Measurements from ENCODE around the gene TANC2. TPM values are rescaled to one million over a fixed set of nuclear protein-coding genes. Genes with fewer than 3 reads are reported as not detected.
A peak's percentile ranks its signal among the peaks of the same experiment; 100 is the strongest.

TANC2 gene
- total and polyA plus RNA-seq, 2 experiments from 2014 or later, result 13.7 to 16.1 TPM

DNA sequence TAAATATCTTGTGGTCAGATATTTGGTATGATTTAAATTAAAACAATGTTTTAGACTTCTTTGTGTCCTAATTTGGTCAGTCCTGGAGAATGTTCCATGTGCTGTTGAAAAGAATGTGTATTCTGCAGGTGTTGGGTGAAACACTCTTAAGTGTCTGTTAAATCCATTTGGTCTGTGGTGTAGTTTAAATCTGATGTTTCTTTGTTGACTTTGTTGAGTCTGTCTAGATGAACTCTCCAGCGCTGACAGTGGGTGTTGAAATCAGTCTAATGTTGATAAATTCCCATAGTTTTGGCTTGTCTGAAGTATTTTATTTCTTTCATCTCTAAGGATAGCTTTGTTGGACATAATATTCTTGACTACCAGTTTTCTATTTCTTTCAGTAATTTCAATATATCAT is 18.8 kb downstream of the TANC2 start:
- H3K9ac ChIP-seq, result no peak overlapping the region
- H2AFZ ChIP-seq, result no peak overlapping the region
- WGBS, 2 experiments (ENCODE audit: low coverage in 1 of 2, low lambda C conversion rate in 2 of 2, missing lambda C conversion rate in 2 of 2), result 97 to 100% methylated on average over 1 of the region's 1 CpG
- no peaks in the 10 kb centered on the region for H3K27me3 ChIP-seq (replicated peaks; ENCODE audit: insufficient read depth)
- peaks cover 41% of the 10 kb centered on the region for H3F3A ChIP-seq (ENCODE audit: insufficient read depth)
- no peaks in the 10 kb centered on the region for H3K9me2 ChIP-seq (ENCODE audit: insufficient read depth)
- H3K4me2 ChIP-seq (ENCODE audit: unreplicated experiment), result no peak overlapping the region
- no peak overlapping the region for H3K4me3 ChIP-seq
- H3K27ac ChIP-seq, result no peak overlapping the region
- H3K79me2 ChIP-seq (ENCODE audit: insufficient read depth), result peaks cover 100% of the 10 kb centered on the region
- no peaks in the 10 kb centered on the region for H3K36me3 ChIP-seq (ENCODE audit: low read depth)
- no peak for DNase-seq
- in situ Hi-C loops (cut with MboI), result no loop called here
- H3K4me1 ChIP-seq (ENCODE audit: insufficient read depth), result peaks cover 19% of the 10 kb centered on the region; the same call in 1 of the 2 replicates
- no peaks in the 10 kb centered on the region for H3K9me3 ChIP-seq (ENCODE audit: low read depth)
- H4K20me1 ChIP-seq (ENCODE audit: insufficient read depth), result peaks cover 48% of the 10 kb centered on the region
- TF ChIP-seq EZH2 (IDR thresholded peaks at IDR 0.05; ENCODE audit: insufficient read depth, poor library complexity, severe bottlenecking) (no peak), EZH2phosphoT487 (IDR thresholded peaks at IDR 0.05; ENCODE audit: insufficient read depth, low read depth) (no peak)

- no peak overlapping the region for H3K4me2 ChIP-seq (ENCODE audit: unreplicated experiment)
- DNase-seq, result no peak
- TF ChIP-seq EZH2phosphoT487 (IDR thresholded peaks at IDR 0.05; ENCODE audit: insufficient read depth, low read depth) (no peak), EZH2 (IDR thresholded peaks at IDR 0.05; ENCODE audit: insufficient read depth, poor library complexity, severe bottlenecking) (no peak)
- in situ Hi-C loops (cut with MboI), result no loop called here
- H3K4me3 ChIP-seq, result no peak overlapping the region
- H3K79me2 ChIP-seq (ENCODE audit: insufficient read depth), result peaks cover 100% of the 10 kb centered on the region
- no peaks in the 10 kb centered on the region for H3K27me3 ChIP-seq (replicated peaks; ENCODE audit: insufficient read depth)
- 98 to 100% methylated on average over 4 of the region's 4 CpGs for WGBS, 2 experiments (ENCODE audit: low coverage in 1 of 2, low lambda C conversion rate in 2 of 2, missing lambda C conversion rate in 2 of 2)
- H3K36me3 ChIP-seq (ENCODE audit: low read depth), result no peaks in the 10 kb centered on the region
- H3K9me2 ChIP-seq (ENCODE audit: insufficient read depth), result no peaks in the 10 kb centered on the region
- no peak overlapping the region for H3K9ac ChIP-seq
- peaks cover 45% of the 10 kb centered on the region for H4K20me1 ChIP-seq (ENCODE audit: insufficient read depth)
- H3F3A ChIP-seq (ENCODE audit: insufficient read depth), result peaks cover 46% of the 10 kb centered on the region
- peaks cover 16% of the 10 kb centered on the region; the same call in 1 of the 2 replicates for H3K4me1 ChIP-seq (ENCODE audit: insufficient read depth)
- no peak overlapping the region for H3K27ac ChIP-seq
- no peaks in the 10 kb centered on the region for H3K9me3 ChIP-seq (ENCODE audit: low read depth)
- no peak overlapping the region for H2AFZ ChIP-seq
Observed at GRCh38 chr17:62986549-62986948, 20.5 kb downstream of the TANC2 start.

DNA sequence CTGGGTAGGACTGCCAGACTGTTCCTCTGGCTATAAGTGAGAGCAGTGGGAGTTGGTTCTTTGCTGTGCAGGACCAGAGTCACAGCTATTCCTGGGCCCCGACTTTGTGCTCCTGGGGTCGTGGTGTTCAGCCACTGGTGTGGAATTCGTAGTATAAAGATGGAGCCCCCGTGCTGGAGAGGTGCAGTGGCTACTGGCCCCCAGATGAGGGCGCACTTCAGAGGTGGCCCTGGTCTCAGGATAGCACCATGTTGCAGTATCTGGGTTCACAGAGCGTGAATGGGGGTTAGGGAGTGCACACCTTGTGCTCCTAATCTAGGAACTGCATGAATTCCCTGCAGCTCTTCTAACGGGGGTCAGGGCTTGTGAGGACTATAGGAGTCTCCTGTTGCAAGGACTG is 21.1 kb downstream of the TANC2 start:
- 87 to 90% methylated on average over 7 of the region's 7 CpGs for WGBS, 2 experiments (ENCODE audit: low coverage in 1 of 2, low lambda C conversion rate in 2 of 2, missing lambda C conversion rate in 2 of 2)
- Histone ChIP-seq H2AFZ (no peak overlapping the region), H3K9me3 (ENCODE audit: low read depth) (no peaks in the 10 kb centered on the region), H3K9ac (no peak overlapping the region), H4K20me1 (ENCODE audit: insufficient read depth) (peaks cover 45% of the 10 kb centered on the region), H3K4me3 (no peak overlapping the region), H3K79me2 (ENCODE audit: insufficient read depth) (peaks cover 100% of the 10 kb centered on the region), H3K9me2 (ENCODE audit: insufficient read depth) (no peaks in the 10 kb centered on the region), H3K4me1 (ENCODE audit: insufficient read depth) (peaks cover 15% of the 10 kb centered on the region; the same call in 1 of the 2 replicates), H3K4me2 (ENCODE audit: unreplicated experiment) (no peak overlapping the region), H3K36me3 (ENCODE audit: low read depth) (no peaks in the 10 kb centered on the region), H3K27ac (no peak overlapping the region), H3K27me3 (replicated peaks; ENCODE audit: insufficient read depth) (no peaks in the 10 kb centered on the region), H3F3A (ENCODE audit: insufficient read depth) (peaks cover 44% of the 10 kb centered on the region)
- TF ChIP-seq EZH2phosphoT487 (IDR thresholded peaks at IDR 0.05; ENCODE audit: insufficient read depth, low read depth) (no peak), EZH2 (IDR thresholded peaks at IDR 0.05; ENCODE audit: insufficient read depth, poor library complexity, severe bottlenecking) (no peak)
- in situ Hi-C loops (cut with MboI), result no loop called here
- DNase-seq, result no peak

DNA sequence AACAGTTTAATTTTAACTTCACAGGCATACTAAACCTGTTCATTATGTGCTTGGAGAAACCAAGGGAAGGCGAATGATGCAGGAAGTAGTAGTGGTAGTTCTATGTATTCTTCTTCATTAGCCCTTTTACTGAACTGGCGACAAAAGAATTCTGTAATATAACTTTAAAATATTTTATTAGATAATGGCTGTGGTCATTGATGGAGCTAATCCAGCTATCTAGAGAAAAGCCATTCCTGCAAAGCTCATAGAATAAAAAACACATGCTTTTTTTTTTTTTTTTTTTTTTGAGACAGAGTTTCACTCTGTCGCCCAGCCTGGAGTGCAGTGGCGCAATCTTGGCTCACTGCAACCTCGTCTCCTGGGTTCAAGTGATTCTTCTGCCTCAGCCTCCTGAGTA is 23.5 kb downstream of the TANC2 start:
- Histone ChIP-seq H3K4me2 (ENCODE audit: unreplicated experiment) (no peak overlapping the region), H3K27me3 (replicated peaks; ENCODE audit: insufficient read depth) (no peaks in the 10 kb centered on the region), H4K20me1 (ENCODE audit: insufficient read depth) (peaks cover 42% of the 10 kb centered on the region), H2AFZ (no peak overlapping the region), H3K9ac (no peak overlapping the region), H3K79me2 (ENCODE audit: insufficient read depth) (peaks cover 100% of the 10 kb centered on the region), H3K36me3 (ENCODE audit: low read depth) (no peaks in the 10 kb centered on the region), H3K9me2 (ENCODE audit: insufficient read depth) (no peaks in the 10 kb centered on the region), H3K4me1 (ENCODE audit: insufficient read depth) (peaks cover 20% of the 10 kb centered on the region), H3K9me3 (ENCODE audit: low read depth) (no peaks in the 10 kb centered on the region), H3K4me3 (no peak overlapping the region), H3F3A (ENCODE audit: insufficient read depth) (peaks cover 25% of the 10 kb centered on the region), H3K27ac (no peak overlapping the region)
- 69 to 89% methylated on average over 4 to 5 of the region's 5 CpGs for WGBS, 2 experiments (ENCODE audit: low coverage in 1 of 2, low lambda C conversion rate in 2 of 2, missing lambda C conversion rate in 2 of 2)
- TF ChIP-seq EZH2 (IDR thresholded peaks at IDR 0.05; ENCODE audit: insufficient read depth, poor library complexity, severe bottlenecking), result no peak
- TF ChIP-seq EZH2phosphoT487 (IDR thresholded peaks at IDR 0.05; ENCODE audit: insufficient read depth, low read depth), result no peak
- in situ Hi-C loops (cut with MboI), result no loop called here
- no peak for DNase-seq

DNA sequence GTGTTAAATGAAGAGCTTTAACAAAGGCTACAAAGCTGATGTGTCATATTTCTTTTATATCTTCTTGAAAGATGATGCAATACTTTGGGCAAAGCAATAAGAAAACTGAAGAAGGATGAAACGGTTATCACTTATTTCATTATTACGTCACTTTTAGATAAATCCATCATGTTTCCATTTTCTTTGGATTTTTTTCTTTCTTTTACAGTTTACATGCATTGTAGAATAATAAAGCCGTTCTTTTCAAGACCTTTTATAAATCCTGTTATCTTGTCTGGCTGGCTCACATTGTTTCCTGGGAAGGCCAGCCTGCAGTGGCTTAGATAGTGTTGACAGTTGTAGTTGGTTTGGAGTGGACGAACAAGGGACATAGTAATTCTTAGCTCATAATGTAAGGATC is 28.9 kb downstream of the TANC2 start:
- peak; percentile 51 for DNase-seq
- no peaks in the 10 kb centered on the region for H3K27me3 ChIP-seq (replicated peaks; ENCODE audit: insufficient read depth)
- no peak overlapping the region for H3K4me2 ChIP-seq (ENCODE audit: unreplicated experiment)
- H4K20me1 ChIP-seq (ENCODE audit: insufficient read depth), result peaks cover 18% of the 10 kb centered on the region; the same call in 1 of the 2 replicates
- H3K9ac ChIP-seq, result no peak overlapping the region
- peaks cover 29% of the 10 kb centered on the region for H3F3A ChIP-seq (ENCODE audit: insufficient read depth)
- no peaks in the 10 kb centered on the region for H3K9me2 ChIP-seq (ENCODE audit: insufficient read depth)
- no peak overlapping the region for H3K27ac ChIP-seq
- no peak overlapping the region for H2AFZ ChIP-seq
- peaks cover 100% of the 10 kb centered on the region for H3K79me2 ChIP-seq (ENCODE audit: insufficient read depth)
- TF ChIP-seq EZH2 (IDR thresholded peaks at IDR 0.05; ENCODE audit: insufficient read depth, poor library complexity, severe bottlenecking) (no peak), EZH2phosphoT487 (IDR thresholded peaks at IDR 0.05; ENCODE audit: insufficient read depth, low read depth) (no peak)
- in situ Hi-C loops (cut with MboI), result no loop called here
- H3K4me3 ChIP-seq, result no peak overlapping the region
- H3K36me3 ChIP-seq (ENCODE audit: low read depth), result no peaks in the 10 kb centered on the region
- peaks cover 34% of the 10 kb centered on the region for H3K4me1 ChIP-seq (ENCODE audit: insufficient read depth)
- WGBS, 2 experiments (ENCODE audit: low coverage in 1 of 2, low lambda C conversion rate in 2 of 2, missing lambda C conversion rate in 2 of 2), result 86 to 92% methylated on average over 4 of the region's 4 CpGs
- H3K9me3 ChIP-seq (ENCODE audit: low read depth), result no peaks in the 10 kb centered on the region

Data from GM23248 (cell line).